Activated CD8-positive, alpha-beta memory T cell treated with anti-CD3 and anti-CD28 coated beads for 4 hours (primary cell): Measurements from ENCODE around the gene FER.
"Not testable (repeated sequence)": the region's sequence is repeated elsewhere in the genome, so short reads cannot be mapped to it uniquely, and the experiment has no call there.

ENCODE experiments used
- DNase-seq, 2 donors: peaks; one replicate each; pipeline ENCODE4 v3.0.0-alpha.2; 2020; ENCODE audit warnings: low read depth in 2 of 2

Gene FER

DNA sequence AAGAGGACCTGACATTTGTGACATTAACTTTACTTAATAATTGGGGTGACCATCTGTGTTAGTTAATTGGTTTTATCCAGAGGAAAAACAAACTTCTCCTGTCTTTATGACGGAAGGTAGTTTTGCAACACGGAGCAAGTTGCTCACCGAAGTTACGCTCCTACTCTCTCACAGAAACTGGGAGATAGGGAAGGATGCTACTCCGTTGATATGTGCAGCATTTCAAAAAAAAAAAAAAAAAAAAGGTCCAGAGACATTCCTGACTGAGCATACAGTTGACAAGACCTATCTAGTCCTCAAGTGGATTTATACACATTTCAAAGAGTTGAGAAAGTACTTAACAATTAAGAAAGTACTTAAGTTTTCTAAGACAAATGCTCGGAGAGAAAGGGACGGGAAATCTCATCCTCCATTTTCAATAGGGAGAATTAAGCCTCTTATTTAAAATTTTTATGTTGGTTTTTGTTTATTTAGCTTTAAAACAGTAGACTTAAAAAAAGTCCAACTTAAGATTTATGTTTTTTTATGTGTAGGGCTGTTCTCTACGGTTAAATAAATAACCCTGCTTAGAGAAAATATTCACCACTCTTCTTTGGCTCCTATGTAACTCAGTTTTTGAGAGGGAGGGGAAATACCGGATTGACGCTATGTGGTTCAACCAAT is 455 bp upstream of the FER start:
- no peak for DNase-seq

DNA sequence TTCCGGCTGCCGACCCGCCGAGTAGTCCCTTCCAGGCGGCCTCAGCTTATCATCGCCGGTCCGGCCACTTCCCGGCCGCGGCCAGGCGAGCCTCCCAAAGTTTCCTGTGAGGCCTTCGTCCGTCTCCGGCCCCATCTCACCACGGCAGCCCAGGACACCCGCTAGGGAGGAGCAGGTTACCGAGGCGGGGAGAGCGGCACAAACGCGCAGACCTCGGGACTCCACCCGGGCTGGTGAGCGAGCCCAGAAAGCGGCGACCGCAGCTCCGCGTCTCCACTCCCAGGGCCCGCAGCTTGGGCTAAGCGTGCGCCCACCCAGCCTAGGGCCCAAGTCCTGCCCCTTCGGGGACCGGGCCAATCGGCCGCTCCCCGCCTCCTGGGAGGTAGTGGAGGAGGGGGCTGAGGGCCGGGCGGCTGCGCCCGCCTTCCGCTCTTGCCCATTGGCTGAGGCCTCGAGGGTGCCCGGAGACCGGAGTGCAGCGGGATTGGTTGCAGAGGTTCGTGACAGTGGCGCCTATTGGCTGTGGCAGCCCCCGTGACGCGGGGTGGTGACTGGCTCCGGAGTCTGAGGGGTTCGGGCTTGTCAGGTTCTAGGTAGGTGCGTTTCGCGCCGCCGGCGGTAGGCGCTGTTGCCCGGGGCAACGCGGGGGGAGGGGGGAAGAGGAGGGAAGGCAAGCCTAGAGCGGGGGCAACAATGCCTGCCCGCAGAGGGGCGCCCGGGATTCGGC is 867 bp downstream of the FER start:
- DNase-seq: peak; percentile 94 to 98

DNA sequence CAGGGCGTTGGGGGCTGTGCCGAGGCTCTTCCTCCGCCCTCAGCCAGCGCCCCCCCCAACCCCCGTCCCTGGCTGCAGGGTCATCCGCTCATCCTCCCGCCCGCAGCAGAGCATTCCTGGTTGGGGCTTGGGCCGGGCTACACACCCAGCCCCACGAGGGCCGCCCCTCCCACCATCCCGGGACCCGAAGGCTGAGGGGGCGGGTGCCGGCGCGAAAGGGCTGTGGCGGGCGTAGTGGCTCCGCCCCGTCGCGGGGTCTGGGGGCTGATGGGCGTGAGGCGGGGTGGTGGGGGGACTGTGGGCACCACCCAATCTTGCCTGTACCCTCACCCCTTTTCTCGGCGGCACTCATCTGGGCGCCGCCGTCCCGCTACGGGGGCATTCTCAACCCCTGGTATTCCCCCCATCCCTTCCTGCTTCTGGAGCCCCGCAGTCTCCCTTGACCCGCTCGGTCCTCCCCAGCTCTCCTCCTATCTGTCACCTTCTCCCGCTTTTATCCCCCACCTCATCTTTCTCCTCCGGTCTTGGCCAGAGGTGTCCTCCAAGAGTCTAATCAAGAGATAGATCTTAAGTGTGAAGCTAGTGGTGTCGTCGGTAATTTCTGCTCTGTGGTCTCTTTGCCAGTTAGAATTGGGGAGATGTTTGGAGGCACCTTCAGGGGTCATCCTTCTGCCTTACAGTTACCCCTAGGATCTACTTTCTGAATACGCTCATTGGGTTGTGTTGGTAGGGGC is 1.6 kb downstream of the FER start:
- DNase-seq: peak in 1 of 2 donors; percentile 9

DNA sequence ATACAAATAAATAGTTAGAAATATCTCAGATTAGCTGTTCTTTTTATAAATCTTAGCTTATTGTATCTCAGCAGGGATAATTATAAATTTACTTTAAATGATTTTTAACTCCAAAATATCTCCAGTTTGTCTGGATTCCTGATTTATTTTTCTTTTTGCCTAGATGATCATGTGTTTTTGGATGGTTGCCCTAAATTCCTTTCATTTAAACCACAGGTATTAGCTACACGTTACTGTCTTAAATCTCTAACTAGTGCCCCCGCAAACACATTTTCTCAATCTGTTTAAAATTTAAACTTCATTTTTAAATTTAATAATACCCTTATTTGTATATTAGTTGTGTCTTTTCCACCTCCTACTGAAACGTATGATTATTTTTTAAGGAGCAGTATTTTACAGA is 5.6 kb downstream of the FER start:
- no peak for DNase-seq

DNA sequence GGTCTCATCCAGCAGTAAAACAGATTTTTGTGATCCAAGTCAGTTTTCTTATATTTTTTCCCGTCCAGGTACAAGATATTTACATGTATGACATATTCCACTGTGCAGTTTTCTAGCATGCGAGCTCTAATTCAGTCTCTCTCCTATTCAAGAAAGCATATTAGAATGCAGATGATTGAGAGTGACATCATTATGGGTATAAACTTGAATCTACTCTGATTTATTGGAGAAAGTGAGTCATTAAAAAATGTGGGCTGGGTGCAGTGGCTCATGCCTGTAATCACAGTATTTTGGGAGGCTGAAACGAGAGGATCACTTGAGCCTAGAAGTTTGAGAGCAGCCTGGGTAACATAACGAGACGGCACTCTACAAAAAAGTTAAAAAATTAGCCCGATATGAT is 6.2 kb downstream of the FER start:
- no peak for DNase-seq

DNA sequence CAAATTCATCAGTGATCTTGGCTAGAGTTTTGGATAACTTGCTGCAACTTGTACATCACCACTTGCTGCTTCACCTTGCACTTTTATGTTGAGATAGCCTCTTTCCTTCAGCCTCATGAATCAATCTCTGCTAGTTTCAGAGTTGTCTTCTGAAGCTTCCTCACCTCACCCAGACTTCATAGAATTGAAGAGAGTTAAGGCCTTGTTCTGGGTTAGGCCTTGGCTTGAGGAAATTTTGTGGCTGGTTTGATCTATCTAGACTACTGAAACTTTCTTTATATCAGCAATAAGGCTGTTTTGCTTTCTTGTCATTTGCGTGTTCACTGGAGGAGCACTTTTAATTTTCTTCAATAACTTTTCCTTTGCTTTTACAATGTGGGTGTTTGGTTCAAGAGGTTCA is 12.8 kb downstream of the FER start:
- DNase-seq: no peak

DNA sequence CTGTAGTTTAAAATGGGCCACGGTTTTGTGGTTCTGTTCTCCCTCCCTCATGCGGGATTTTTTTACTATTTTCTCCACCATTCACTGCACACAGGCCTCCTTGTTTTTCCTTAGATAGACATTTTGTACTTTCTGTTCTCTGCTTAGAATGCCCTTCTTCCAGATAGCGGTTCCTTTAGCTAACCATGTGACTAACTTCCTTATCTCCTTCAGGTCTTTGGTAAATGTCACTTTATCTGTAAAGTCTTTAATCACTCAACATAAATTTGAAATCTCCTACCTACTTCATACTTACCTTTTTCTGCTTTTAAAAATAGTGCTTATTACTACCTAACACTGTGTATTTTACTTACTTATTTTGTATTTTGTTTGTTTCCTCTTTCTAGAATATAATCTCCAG is 15.0 kb downstream of the FER start:
- DNase-seq: no peak

DNA sequence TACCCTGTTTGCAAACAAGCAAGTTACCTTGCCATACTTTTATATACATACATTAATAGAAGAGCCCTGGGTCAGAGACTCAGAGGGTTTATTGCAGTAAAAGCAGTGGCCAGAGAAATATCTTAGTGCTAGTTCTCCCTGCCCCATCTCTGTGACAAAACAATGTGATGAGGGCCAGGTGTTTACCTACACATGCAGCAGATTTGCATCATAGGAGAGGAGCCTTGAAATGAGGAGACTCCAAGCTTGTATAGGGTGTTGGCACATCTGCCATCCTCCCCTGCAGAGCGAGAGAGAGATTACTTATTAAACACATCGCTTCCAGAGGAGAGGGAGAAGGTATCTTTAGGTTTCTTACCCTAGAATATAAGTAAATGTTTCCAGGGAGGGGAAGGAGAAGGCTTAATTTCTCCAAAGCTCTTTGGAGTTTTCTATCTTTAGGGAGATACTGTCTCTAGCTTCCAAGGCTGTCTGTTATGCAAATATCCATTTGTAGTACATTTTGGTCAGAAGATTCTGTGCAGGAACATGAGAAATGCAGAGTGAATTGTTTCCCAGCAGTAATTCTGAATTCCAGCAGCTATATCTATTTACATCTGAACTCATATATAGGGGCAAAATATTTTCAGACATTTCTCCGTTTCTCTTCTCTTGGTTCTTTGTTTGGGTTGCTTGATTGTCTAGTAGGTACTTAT is 15.7 kb downstream of the FER start:
- no peak for DNase-seq

DNA sequence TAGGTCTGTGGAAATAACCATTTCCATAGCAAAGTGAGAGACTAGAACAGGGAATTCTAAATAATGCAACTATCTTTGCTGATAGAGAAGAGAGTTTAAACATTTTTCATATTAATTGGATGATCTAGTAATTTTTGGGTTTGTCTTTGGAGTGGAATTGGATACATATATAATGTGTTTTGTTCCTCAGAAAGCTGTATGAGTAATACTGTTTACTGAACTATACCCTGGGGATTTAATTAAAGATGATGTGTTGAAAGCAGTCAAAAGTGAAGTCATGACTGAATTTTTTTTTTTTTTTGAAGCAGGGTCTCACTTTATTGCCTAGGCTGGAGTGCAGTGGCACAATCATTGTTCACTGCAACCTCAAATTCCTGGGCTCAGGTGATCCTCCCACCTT is 17.9 kb downstream of the FER start:
- no peak for DNase-seq

DNA sequence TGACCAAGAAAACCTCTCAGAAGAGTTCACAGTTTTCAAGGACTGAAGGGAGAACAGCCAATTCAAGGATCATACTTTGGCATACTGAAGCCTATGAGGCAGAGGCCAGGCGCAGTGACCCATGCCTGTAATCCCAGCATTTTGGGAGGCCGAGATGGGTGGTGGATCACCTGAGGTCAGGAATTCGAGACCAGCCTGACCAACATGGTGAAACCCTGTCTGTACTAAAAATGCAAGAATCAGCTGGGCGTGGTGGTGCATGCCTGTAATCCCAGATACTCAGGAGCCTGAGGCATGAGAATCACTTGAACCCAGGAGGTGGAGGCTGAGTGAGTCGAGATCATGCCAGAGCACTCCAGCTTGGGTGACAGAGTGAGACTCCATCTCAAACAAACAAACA is 19.2 kb downstream of the FER start:
- DNase-seq: not testable (repeated sequence)

DNA sequence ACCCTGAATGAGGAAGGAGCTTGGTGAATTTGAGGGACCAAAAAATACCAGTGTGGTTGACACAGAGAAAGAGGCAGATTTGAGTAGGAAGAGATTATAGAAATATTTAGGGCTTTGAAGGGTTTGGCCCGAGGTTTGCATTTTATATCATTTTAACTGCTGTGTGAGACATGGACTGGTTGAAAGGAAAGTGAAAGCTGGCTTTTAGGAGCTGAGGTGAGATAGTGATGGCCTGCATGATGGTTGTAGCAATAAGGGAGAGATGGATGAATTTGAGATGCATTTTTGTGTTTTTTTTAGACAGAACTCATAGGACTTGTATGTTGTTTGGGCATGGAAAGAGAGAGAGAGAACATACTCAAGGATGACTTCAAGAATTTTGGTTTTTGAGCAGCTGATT is 21.7 kb downstream of the FER start:
- no peak for DNase-seq

DNA sequence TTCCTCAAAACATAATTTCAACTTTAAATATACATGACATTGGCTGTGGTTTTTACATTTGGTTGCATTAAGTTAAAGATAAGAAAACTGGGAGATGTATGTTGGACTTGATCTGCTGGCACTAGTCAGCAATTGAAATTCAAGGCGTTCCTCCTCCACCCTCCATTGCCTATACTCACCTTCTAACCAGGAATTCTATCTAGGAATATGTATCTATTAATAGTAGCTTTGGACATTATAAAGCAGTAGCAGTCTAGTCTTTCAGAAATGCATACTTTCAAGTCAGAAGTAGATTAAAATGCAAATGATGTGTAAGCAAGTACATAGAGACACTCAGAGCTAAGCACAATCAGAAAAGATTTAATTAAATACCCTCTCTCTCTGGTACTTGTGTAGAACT is 24.9 kb downstream of the FER start:
- no peak for DNase-seq

DNA sequence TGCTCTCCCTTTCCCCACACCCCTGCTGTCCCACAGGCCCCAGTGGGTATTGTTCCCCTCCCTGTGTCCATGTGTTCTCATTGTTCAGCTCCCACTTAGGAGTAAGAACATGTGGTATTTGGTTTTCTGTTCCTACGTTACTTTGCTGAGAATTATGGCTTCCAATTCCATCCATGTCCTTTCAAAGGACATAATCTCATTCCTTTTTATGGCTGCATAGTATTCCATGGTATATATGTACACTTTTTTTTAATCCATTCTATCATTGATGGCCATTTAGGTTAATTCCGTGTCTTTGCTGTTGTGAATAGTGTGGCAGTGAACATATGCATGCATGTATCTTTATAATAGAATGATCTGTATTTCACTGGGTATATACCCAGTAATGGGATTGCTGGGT is 25.6 kb downstream of the FER start:
- DNase-seq: no peak

DNA sequence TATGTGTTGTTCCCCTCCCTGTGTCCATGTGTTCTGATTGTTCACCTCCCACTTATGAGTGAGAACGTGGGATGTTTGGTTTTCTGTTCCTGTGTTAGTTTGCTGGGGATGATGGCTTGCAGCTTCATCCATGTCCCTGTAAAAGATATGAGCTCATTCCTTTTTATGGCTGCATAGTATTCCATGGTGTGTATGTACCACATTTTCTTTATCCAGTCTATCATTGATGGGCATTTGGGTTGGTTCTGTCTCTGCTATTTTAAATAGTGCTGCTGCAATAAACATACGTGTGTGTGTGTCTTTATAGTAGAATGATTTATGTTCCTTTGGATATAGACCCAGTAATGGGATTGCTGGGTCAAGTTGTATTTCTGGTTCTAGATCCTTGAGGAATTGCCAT is 26.4 kb downstream of the FER start:
- DNase-seq: not testable (repeated sequence)

DNA sequence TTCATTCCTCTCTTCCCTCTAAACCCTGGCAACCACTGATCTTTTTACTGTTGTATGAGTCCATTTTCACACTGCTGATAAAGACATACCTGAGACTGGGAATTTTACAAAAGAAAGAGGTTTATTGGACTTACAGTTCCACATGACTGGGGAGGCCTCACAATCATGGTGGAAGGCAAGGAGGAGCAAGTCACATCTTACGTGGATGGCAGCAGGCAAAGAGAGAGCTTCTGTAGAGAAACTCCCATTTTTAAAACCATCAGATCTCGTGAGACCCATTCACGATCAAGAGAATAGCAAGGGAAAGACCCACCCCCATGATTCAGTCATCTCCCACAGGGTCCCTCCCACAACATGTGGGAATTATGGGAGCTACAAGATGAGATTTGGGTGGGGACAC is 29.9 kb downstream of the FER start:
- not testable (repeated sequence) for DNase-seq

DNA sequence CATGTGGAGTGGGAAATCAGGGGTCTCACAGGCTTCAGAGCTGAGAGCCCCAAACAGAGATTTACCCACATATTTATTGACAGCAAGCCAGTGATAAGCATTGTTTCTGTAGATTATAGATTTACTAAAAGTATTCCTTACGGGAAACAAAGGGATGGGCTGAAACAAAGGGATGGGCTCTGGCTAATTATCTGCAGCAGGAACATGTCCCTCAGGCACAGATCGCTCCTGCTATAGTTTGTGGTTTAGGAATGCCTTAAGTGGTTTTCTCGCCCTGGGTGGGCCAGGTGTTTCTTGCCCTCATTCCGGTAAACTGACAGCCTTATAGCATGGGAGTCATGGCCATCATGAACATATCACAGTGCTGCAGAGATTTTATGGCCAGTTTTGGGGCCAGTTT is 36.9 kb downstream of the FER start:
- DNase-seq: not testable (repeated sequence)

DNA sequence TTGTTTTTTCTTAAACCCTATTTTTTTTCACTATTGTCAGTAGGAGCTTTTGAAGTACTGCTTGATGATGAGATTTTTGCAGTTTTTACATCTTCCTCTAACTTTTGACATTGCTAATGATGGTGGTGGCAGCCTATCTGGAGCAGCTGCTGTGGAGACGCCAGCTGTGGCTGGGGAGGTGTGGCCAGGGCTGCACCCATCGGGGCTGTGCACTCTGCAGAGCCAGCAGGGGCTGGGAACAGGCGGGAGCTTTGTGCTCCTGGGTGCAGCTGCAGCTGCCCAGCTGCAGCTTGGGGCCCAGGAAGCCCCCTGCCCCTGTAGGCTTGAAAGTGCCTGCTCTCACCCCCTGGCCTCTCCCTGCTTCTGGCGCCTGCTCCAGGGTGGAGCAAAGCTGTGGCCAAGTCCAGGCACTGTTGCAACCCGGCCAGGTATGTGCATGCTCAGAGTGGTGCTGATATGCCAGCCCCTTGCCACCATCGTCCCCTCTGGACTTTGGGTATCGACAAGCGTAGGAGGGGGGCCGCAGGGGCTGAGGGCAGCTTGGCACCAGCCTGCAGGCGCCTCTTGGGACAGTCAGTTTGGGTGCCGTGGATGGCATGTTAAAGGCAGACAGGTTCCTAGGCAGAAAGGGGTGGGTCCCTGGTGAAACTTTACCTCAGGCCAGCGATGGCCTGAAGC is 39.2 kb downstream of the FER start:
- no peak for DNase-seq

DNA sequence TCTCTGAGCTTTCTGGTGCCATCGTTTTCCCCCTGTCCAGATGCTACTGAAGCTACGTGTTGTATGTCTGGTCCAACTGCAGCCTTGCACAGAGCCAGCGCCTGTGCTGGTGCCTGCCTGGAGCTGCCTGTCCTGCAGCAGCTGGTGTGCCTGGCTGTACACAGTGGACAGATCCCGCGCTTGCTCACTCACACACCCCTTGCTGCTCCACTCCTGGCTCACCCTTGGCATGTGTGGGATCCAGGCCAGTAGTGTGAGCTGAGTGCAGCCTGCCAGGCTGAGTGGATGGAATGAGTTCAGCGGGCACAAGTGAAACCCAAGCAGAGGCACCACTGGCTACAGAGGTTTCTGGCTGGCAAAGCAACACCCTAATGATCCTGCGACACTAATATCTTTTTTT is 40.4 kb downstream of the FER start:
- no peak for DNase-seq

DNA sequence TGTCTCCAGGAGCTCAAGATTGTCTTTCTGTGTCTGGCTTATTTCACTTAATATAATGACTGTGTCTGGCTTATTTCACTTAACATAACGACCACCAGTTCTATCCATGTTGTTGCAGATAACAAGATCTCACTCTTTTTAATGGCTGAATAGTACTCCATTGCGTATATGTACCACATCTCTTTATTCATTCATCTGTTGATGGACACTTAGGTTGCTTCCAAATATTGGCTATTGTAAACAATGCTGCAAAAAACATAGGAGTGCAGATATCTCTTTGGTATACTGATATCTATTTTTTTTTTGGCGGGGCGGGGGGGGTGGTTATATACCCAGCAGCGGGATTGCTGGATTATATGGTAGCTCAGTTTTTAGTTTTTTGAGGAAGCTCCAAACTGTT is 45.5 kb downstream of the FER start:
- no peak for DNase-seq

DNA sequence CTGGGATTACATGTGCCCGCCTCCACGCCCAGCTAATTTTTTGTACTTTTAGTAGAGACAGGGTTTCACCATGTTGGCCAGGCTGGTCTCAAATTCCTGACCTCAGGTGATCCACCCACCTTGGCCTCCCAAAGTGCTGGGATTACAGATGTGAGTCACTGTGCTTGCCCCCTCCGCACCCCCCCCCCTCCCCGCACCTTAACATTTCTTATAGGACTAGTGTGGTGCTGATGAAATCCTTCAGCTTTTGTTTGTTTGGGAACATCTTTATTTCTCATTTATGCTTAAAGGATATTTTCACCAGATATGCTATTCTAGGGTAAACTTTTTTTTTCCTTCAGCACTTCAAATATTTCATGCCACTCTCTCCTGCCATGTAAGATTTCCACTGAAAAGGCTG is 46.7 kb downstream of the FER start:
- DNase-seq: not testable (repeated sequence)

DNA sequence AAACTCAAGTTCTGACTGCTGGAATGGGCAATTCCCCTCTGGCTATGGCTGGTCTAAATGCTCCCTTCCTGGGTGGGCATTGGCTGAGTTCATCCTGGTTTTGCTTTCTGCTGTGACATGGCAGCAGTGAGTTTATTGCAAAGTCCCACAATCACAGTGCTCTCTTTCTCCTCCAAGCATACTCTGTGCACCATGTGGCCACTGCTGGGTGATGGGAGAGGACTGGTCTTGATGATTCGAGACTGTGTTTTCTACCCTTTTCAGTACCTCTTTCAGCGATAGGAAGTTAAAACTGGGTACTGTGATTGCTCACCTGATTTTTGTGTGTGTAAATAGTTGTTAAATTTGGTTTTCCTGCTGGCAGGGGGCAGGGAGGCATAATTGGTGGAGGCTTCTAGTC is 49.7 kb downstream of the FER start:
- DNase-seq: no peak

DNA sequence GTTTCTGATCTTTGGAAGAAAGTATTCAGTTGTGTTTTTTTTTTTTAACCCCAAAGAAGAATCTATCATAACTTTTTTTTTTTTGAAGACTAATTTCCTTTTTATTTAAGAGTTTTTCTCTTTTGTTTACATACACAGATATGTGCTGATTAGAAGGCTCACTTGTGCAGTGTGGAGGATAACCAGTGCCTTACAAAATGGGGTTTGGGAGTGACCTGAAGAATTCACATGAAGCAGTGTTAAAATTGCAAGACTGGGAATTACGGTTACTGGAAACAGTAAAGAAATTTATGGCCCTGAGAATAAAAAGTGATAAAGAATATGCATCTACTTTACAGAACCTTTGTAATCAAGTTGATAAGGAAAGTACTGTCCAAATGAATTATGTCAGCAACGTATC is 50.3 kb downstream of the FER start:
- no peak for DNase-seq
